ENCODE data around the gene CEPT1.
"Not testable (repeated sequence)": the region's sequence is repeated elsewhere in the genome, so short reads cannot be mapped to it uniquely, and the experiment has no call there.

CEPT1 gene

DNA sequence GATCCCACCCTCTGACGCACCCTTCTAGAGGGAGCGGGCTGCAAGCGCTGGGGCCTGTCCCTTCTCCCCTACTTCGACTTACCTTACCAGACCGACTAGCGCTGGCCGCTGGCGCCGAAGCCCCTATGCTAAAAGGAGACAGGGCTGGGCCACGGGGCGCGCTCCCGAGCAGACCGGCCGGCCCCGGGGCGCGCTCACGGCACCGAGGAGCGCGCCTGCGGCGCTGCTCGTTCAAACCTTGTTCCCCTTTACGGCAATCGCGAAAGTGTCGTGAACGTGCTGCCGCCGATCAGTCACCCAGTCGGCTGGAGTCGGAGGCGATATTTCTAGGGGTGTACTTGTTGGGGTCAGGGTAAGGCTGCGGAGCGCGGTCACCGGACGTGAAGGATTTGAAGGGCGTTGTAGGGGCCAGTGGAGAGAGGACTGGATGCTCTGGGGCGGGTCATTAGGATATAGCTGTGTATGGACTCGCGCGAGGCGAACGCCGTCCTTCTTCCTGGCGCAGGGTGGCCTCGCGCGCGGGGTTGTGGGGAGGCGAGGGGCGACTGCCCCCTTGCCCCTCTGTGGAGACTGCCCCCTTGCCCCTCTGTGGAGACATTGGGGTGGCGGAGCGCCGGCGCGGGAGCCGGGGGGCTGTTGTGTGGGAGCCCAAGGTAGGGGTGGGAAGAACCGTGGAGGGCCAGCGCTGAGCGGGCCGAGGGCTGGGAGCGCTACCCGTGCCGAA is at the start of gene CEPT1, which contains the start of gene DRAM2:
CEPT1 (plus strand) TSS at position 268 of the 724 bp plus-strand sequence. CDS start 7,492 bp downstream, outside the sequence.
DRAM2 (minus strand) TSS at position 138 of the 724 bp plus-strand sequence. CDS start 8,539 bp downstream, outside the sequence.
- DNase-seq (ENCODE audit: low read depth, low spot score), result peak; percentile 99

DNA sequence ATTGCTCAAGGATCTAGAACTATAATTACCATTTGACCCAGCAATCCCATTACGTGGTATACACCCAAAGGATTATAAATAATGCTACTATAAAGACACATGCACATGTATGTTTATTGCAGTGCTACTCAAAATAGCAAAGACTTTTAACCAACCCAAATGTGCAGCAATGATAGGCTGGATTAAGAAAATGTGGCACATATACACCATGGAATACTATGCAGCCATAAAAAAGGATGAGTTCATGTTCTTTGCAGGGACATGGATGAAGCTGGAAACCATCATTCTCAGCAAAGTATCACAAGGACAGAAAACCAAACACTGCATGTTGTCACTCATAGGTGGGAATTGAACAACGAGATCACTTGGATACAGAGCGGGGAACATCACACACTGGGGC is 44.6 kb upstream of the CEPT1 start:
- DNase-seq (ENCODE audit: low read depth, low spot score), result not testable (repeated sequence)

DNA sequence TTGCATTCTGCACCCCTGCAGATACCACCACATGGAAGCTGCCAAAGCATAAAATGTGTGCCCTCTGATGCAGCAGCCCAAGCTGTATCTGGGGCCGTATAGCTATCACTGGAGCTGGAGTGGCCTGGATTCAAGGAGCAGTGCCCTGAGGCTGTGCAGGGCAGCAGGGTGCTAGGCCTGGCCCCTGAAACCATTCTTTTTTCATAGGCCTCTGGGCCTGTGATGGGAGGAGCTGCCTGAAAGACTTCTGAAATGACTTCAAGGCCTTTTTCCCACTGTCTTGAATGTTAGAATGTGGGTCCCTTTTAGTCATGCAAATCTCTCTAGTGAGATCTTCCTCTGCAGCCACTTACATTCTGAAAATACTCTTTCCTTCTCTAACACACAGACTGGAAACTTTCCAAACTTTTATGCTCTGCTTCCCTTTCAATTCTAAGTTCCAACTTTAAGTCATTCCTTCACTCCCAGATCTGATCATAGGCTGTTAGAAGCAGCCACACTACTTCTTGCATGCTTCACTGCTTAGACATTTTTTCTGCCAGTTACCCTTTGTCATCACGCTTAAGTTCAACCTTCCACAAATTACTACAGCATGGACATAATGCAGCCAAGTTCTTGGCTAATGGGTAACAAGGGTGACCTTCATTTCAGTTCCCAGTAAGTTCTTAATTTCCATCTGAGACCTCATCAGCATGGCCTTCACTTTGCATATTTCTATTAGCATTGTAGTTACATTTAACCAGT is 42.5 kb upstream of the CEPT1 start:
- no peak for DNase-seq (ENCODE audit: low read depth, low spot score)

DNA sequence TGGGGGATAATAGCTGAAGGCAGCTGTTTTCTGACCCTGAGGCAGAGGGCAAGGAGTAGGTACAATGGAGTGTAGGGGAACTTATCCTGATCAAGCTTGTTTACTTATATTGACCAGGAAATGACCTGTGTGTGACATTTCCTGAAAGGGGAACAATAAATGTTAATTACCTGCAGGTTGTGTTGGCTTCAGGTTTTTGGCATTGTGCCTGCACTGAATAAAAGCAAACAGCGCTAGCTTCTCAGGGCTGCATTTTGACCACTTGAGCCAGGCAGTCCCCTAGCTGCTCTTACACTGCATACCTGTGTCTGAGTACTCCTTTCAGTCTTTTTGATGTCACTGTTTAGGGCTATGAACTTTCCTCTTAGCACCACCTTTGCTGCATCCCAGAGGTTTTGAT is 40.7 kb upstream of the CEPT1 start:
- DNase-seq (ENCODE audit: low read depth, low spot score), result no peak

DNA sequence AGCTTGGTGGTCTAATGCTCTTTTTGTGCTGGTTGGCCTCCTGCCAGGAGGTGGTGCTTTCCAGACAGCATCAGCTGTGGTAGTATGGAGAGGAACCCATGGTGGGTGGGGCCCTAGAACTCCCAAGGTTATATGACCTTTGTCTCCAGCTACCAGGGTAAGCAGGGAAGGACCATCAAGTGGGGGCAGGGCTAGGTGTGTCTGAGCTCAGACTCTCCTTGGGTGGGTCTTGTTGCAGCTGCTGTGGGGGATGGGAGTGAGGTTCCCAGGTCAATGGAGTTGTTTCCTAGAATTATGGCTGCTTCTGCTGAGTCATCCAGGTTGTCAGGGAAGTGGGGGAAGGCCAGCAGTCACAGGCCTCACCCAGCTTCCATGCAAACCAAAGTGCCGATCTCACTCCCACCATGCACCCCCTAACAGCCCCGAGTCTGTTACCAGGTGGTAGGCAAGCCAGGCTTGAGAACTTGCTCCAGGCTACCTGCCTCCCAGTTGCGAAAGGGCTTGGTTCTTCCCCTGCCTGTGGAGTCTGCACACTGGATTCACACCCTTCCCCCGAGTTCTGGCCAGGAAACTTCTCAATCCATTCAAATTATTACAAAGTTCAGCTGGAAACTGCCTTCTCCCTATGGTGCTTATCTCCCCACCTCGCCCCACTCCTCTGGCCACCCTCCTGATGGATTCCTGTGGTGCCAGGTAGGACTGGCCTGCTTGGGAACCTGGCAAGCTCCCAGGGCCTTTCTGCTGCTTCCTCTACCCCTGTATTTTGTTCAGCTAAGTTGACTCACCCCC is 38.0 kb upstream of the CEPT1 start:
- DNase-seq (ENCODE audit: low read depth, low spot score), result no peak

DNA sequence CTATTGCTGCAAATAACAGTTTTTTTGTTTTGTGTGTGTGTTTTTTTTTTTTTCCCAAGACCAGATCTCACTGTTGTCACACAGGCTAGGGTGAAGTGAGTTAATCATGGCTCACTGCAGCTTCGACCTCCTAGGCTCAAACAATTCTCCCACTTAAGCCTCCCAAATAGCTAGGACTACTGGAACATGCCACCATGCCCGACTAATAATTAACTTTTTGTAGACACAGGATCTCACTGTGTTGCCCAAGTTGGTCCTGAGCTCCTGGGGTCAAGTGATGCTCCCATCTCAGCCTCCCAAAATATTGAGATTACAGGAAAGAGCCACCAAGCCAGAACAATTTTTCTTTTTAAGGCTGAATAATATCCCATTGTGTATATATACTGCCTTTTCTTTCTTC is 35.0 kb upstream of the CEPT1 start:
- DNase-seq (ENCODE audit: low read depth, low spot score), result no peak

DNA sequence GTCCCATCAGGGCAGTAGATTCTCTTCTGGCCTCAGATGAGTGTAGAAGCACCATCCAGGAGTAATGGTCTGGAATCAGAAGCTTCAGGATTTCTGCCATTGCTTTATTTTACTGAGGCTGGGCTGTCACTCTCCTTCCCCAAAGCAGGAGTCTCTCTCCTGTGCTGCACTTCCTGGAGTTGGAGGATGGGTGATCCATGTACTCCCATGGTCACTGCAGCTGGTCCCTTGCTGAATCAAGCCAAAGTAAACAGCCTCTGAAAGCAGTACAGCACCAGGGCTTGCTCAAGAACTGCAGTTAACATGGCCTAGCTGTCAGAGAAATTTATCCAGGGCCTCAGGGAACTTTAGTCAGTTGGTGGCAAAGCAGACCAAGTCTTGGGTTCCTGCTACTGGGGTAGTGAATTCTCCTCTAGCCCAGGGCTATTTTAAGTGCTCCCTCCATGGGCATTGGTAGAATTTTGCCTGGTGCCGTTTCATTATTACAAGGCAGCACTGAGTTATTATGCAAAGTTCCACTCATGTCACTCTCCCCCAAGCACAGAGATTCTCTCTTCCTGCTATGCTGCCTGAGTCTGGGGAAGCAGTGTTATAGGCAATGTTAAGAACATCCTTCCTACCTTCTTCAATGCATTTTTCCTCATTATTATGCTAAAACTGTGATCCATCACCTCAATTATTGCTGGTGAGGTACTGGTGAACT is 29.7 kb upstream of the CEPT1 start:
- DNase-seq (ENCODE audit: low read depth, low spot score), result no peak

DNA sequence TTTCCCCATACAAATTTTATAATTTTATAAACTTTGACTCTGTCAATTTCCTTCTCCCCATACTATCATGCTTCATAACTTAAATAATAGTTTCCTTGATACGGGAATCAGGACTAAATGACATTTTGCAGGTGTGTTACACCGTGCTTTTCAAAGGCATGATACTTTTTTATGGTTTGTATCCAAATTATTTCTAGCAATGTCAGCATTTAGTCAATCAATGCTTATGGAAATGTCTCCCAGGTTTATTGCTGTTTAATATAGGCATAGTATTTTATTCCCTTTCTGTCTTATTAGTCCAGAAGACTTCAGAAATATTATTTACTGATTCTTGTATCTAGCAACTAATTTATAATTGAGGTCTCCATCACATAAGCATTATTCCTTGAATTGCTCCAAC is 23.5 kb upstream of the CEPT1 start:
- DNase-seq (ENCODE audit: low read depth, low spot score), result no peak

DNA sequence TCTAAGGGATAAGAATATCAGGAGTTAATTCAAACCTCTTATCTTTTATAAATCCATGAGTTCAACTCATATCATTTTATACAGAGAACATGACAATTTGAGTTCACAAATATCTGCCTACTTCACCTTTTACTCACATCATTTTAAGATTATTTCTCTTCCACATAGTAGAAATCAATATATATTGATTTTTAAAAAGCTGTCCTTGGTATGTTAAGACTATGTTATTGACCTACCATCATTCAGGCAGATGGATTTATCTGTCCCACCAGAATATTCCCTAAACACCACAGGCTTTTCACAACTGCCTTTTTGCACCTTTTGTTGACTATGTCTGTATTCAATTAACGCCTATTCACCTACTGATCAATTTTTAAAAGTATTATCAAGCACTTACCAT is 13.7 kb upstream of the CEPT1 start:
- no peak for DNase-seq (ENCODE audit: low read depth, low spot score)

DNA sequence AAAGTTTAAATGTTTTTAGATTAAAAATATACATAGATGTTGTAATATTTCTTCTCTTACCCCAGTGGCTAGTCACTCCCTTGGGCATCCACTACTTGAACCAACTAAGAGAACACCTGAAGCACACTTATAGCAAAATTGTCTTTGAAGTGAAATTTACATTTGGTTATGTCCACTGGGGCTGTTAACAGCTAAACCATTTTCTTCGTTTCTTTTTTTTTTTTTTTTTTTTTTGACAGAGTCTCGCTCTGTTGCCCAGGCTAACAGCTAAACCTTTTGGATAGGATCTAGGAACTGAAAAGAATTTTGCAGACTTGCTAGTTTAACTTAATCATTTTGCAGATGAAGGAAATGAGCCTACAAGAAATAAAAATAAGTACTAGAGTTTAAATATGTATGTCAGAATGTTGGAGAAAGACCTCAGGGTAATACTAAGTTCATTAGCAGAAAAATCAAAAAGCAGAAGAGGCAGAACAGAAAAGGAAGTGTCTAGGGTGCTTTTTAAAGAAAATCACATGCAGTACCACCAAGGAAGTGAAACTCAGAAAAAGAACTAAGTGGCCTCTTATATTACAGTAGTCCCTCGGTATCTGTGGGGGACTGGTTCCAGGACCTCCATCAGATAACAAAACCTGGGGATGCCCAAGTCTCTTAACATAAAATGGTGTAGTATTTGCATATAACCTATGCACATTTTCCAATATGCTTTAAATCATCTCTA is 11.9 kb upstream of the CEPT1 start:
- DNase-seq (ENCODE audit: low read depth, low spot score), result no peak

DNA sequence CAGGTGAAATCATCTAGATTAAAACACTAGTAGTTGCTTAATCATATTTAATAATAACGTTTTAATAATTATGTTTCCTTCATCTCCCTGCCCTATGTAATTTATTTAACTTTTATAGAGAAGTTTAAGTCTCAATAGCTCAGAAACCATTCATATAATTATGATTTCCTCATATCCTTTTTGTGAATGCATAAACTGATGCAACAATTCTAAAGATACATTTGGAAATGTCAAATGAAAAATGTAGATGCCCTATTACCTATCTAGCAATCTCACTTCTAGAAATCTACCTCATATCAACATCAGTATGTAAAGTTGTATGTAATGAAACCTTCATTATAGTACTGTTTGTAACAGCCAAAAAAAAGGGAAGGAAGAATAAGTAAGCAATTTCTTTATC is 10.6 kb upstream of the CEPT1 start:
- DNase-seq (ENCODE audit: low read depth, low spot score), result no peak

DNA sequence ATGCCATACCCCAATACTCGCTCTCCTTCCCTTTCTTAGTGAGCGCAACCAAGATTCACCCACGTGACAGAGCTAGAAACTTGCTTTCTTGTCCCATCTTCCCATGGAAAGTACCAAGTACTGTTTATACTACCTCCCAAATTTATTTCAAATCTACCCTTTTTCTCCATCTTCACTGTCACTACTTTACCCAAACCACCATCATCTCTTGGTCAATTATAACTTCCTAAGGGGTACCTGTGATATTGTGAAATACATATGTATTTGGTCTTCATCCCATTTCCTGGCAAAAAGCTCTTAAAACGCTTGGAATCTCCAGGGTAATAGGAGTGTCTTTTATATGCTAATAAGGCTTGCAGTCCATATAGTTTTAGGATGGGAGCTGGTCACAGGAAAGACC is 8.3 kb upstream of the CEPT1 start:
- DNase-seq (ENCODE audit: low read depth, low spot score), result no peak

DNA sequence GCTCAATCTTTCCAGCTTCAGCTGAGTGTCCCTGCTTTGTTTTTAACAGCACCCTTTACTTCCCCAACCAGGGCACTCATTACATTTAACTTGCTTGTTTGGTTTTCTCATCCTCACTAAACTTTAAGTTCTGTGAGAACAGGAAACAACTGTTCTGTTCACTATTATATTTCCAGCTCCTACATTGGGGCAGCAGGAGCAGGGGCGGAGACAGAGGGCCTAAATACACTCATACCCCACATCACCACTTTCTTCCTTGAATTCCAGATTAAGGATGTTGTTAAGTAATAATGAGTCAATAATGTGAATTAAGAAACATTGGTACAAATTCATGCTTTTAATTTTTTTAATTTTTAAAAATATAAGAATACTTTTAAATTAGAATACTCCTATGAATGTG is 6.2 kb upstream of the CEPT1 start:
- DNase-seq (ENCODE audit: low read depth, low spot score), result no peak

DNA sequence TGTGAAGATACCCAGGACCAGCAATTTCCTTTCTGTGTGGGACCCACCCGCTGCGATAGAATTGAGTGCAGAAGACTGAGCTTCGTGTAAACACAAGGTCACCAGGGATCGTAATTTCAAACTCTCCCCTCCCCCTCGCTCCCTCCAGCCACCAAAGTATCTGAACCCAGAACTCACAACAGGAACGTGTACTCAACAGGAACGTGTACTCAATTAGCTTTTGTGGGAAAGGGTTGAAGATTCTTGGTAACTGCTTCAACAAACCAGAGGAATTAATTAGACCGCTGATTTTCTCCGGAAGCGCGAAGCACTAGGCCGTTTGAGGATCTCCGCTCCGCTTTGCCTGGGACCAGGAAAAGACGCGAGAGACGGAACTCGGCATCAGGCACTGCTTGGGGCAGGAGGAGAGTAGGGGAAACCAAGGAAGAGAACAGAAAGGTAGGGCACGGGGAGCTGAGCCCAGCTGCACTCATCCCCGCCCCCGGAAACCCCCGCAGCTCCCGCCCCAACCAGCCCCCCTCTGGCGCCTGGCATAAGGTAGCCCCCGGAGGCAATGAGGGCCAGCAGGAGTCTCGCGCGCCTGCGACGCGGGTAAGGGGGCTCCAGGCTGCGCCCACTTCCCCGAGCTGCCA is 583 bp upstream of the CEPT1 start:
- peak; percentile 84 for DNase-seq (ENCODE audit: low read depth, low spot score)

DNA sequence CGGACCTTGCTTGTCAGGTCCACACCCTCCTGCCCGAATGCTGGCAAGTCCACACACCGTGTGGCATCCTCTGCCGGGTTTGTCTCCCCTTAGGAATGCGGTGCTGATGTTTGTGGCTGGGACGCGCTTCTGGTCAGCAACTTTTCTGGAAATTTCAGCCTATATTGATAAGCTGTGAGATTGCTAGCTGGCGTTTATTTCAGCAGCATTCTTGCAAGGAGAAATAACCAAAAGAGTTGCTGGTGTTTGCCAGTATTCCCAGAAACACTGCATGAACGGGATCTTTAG is 601 bp downstream of the CEPT1 start:
- no peak for DNase-seq (ENCODE audit: low read depth, low spot score)

DNA sequence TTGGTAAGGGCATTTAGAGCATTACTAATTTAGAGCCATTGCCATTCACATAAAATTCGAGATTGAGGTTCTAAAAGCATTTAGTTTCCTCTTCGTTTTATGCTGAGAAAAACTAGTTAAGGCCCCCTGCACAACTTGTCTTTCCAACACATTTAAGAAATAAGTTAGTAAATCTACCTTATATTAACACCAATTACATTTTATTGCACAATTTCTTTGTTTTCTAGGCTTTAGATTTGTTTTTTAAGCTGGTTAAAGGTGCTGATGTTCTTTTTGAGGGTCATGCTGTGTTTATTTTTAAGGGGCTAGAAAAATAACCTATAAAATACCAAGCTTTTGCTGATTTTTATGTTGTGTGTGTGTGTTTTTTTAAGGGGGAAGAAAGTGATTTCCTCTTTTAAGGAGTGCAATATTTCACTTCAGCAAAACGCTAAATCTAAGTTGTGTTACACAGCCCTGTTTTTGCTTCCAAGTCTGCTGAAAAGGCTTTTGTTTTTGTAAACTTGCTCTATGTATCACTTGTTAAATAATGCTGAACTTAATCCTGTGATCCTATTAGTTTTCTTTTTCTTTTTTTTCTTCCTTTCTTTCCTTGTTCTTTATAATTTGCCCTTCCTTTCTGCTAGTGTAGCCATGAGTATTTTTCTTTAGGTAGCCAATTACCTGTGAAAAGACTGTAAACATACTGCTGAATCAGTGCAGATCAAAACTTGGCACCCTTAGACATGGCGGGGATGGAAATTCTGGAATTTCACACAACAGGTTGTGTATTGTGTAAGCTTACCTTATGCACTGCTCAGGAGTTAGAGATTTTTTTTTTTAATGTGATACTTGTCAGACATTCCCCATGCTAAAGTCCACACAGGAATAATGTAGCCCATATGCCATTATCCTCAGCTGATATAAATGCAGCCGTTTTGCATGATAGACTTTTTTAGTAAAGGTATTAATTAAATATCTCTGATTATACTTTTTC is 1.5 kb downstream of the CEPT1 start:
- DNase-seq (ENCODE audit: low read depth, low spot score), result no peak

DNA sequence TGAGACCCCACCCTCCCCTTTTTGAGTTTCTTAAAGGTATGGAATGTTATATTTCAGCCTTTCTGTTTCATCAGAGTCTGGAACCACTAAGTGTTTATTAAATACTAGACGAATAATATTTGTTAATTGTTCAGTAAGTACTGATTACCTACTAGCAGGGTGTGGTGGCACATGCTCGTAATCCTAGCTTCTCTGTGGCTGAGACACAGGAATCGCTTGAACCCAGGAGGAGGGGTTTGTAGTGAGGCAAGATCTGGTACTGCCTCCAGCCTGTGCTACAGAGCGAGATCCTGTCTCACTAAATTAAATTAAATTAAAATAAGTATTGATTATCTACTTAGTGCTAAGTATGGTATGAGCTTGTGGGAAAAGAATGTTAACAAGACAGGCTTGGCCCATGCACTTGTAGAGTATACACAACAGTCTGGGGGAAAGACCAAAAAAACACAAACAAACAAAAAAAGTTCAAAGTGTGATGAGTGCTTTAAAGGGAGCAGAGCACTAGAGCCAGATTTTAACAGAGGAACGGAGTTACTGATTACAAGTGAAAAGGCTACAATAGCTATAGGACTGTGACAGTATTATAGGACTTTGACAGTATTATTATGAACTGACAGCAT is 2.4 kb downstream of the CEPT1 start:
- no peak for DNase-seq (ENCODE audit: low read depth, low spot score)

DNA sequence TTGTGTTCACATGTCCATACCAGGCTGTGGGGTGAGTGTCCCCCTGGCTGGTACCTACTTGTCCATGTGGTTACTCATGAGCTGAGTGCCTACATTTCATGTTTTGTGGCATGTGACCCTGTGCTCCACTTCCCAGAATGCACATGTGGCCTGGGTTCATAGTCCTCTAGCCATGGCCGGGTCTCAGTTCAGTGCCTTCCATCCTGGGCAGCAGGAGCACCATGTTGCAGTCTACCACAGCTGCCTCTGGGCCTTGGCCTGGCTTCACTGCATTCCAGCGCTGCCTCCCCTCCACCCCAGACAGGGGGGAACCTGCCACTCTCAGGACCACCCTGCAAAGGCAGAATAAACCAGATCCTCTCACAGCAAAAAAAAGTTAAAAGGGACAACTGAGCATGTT is 5.5 kb downstream of the CEPT1 start:
- DNase-seq (ENCODE audit: low read depth, low spot score), result no peak

Measured in astrocyte of the hippocampus (primary cell).